ENCODE measurements around the gene BACH2. TPM values are rescaled to one million over a fixed set of nuclear protein-coding genes. Genes with fewer than 3 reads are reported as not detected.

The BACH2 gene
- total RNA-seq, 4 donors from 2014 or later: 9.3 to 34.5 (median 11.1) TPM

GRCh38 chr6:89952686-89953085 is 344.0 kb downstream of the BACH2 start:
- intact Hi-C loops (cut with DNase I; ENCODE audit: low total_unique reads): no loop called here
- 60 to 61% methylated on average over 4 of the region's 4 CpGs for WGBS, 2 donors
- no peak overlapping the region for H3K4me3 ChIP-seq (ENCODE audit: low read depth, poor library complexity, severe bottlenecking)
- no peak for DNase-seq (ENCODE audit: low spot score in 2 of 2)
- no peak for TF ChIP-seq CTCF (IDR thresholded peaks at IDR 0.05)
- TF ChIP-seq POLR2A (IDR thresholded peaks at IDR 0.05): no peak

- WGBS, 2 donors: 70 to 72% methylated on average over 6 of the region's 6 CpGs
- no peak overlapping the region for H3K4me3 ChIP-seq (ENCODE audit: low read depth, poor library complexity, severe bottlenecking)
- intact Hi-C loops (cut with DNase I; ENCODE audit: low total_unique reads): no loop called here
- no peak for DNase-seq (ENCODE audit: low spot score in 2 of 2)
- TF ChIP-seq POLR2A (IDR thresholded peaks at IDR 0.05): no peak
- no peak for TF ChIP-seq CTCF (IDR thresholded peaks at IDR 0.05)
Measured at GRCh38 chr6:89952105-89952671, 344.5 kb downstream of the BACH2 start.

- H3K4me3 ChIP-seq (ENCODE audit: low read depth, poor library complexity, severe bottlenecking): no peak overlapping the region
- intact Hi-C loops (cut with DNase I; ENCODE audit: low total_unique reads): no loop called here
- no peak for TF ChIP-seq POLR2A (IDR thresholded peaks at IDR 0.05)
- no peak for TF ChIP-seq CTCF (IDR thresholded peaks at IDR 0.05)
- WGBS, 2 donors: 81 to 94% methylated on average over 15 of the region's 15 CpGs
- DNase-seq (ENCODE audit: low spot score in 2 of 2): no peak
Measured at GRCh38 chr6:89951574-89952104, 345.0 kb downstream of the BACH2 start.

GRCh38 chr6:89950879-89951391 is 345.7 kb downstream of the BACH2 start:
- intact Hi-C loops (cut with DNase I; ENCODE audit: low total_unique reads): no loop called here
- WGBS, 2 donors: 88 to 92% methylated on average over 15 of the region's 15 CpGs
- DNase-seq (ENCODE audit: low spot score in 2 of 2): no peak
- no peak for TF ChIP-seq POLR2A (IDR thresholded peaks at IDR 0.05)
- TF ChIP-seq CTCF (IDR thresholded peaks at IDR 0.05): no peak
- H3K4me3 ChIP-seq (ENCODE audit: low read depth, poor library complexity, severe bottlenecking): no peak overlapping the region

GRCh38 chr6:89950446-89950845 is 346.2 kb downstream of the BACH2 start:
- TF ChIP-seq POLR2A (IDR thresholded peaks at IDR 0.05): no peak
- no peak for TF ChIP-seq CTCF (IDR thresholded peaks at IDR 0.05)
- intact Hi-C loops (cut with DNase I; ENCODE audit: low total_unique reads): no loop called here
- no peak overlapping the region for H3K4me3 ChIP-seq (ENCODE audit: low read depth, poor library complexity, severe bottlenecking)
- 91 to 94% methylated on average over 14 to 16 of the region's 17 CpGs for WGBS, 2 donors
- DNase-seq (ENCODE audit: low spot score in 2 of 2): no peak

GRCh38 chr6:89948876-89949275 is 347.8 kb downstream of the BACH2 start:
- WGBS, 2 donors: 29 to 44% methylated on average over 5 of the region's 5 CpGs
- DNase-seq (ENCODE audit: low spot score in 2 of 2): no peak
- TF ChIP-seq CTCF (IDR thresholded peaks at IDR 0.05) (no peak), POLR2A (IDR thresholded peaks at IDR 0.05) (no peak)
- intact Hi-C loops (cut with DNase I; ENCODE audit: low total_unique reads): no loop called here
- H3K4me3 ChIP-seq (ENCODE audit: low read depth, poor library complexity, severe bottlenecking): no peak overlapping the region
